ENCODE data around the gene DACH1. TPM values are rescaled to one million over a fixed set of nuclear protein-coding genes. Genes with fewer than 3 reads are reported as not detected.
A peak's percentile ranks its signal among the peaks of the same experiment; 100 is the strongest.

DACH1 gene
- total and polyA plus RNA-seq, 2 of the 8 experiments (the other 6 are each of a cell fraction or from before 2014, with no cell fraction given): 0.12 to 0.67 TPM

- Histone ChIP-seq H4K5ac (ENCODE audit: insufficient read length, low read depth, low read length) (no peak overlapping the region), H2BK120ac (replicated peaks; ENCODE audit: low read depth, low read length) (no peak overlapping the region), H3K23ac (ENCODE audit: insufficient read length) (no peak overlapping the region), H3K4me2 (ENCODE audit: insufficient read depth in 1 of 2, low read depth in 2 of 2, low read length in 2 of 2) (peak overlapping the region; percentile 40 to 69), H3K79me2 (ENCODE audit: control insufficient read depth in 1 of 2, insufficient read depth in 2 of 2, low read length in 2 of 2) (no peaks in the 10 kb centered on the region), H3K14ac (ENCODE audit: insufficient read length) (no peak overlapping the region), H3K27me3 (replicated peaks in 1 of 4; ENCODE audit: control insufficient read depth in 3 of 4, extremely low read depth in 1 of 4, insufficient read depth in 3 of 4, low read length in 3 of 4) (no peaks in the 10 kb centered on the region), H4K8ac (ENCODE audit: extremely low read depth, insufficient read depth, low read length) (no peak overlapping the region), H3K18ac (ENCODE audit: extremely low read depth, low read length) (no peak overlapping the region), H3K56ac (replicated peaks; ENCODE audit: insufficient read length, low read depth, low read length) (no peak overlapping the region), H3K23me2 (ENCODE audit: low read depth, low read length) (no peaks in the 10 kb centered on the region), H3K27ac (ENCODE audit: low read depth, low read length) (no peak overlapping the region), H2AK5ac (ENCODE audit: low read depth, low read length) (no peak overlapping the region), H3K9ac (replicated peaks in 1 of 4; ENCODE audit: extremely low read depth in 1 of 4, low read depth in 3 of 4, low read length in 3 of 4) (no peak overlapping the region), H2BK15ac (ENCODE audit: low read length) (no peak overlapping the region), H3K4me1 (replicated peaks in 1 of 4; ENCODE audit: control insufficient read depth in 3 of 4, insufficient read depth in 4 of 4, low read length in 3 of 4) (peaks cover 2 to 13% (median 9%) of the 10 kb centered on the region in 4 experiments; a peak in 5 of 7 replicates), H3K36me3 (ENCODE audit: control insufficient read depth in 2 of 4, insufficient read depth in 4 of 4, low read length in 3 of 4) (no peaks in the 10 kb centered on the region), H2BK12ac (ENCODE audit: low read depth, low read length) (peak overlapping the region; percentile 76; the same call in 1 of the 2 replicates), H3K9me3 (ENCODE audit: insufficient read depth in 2 of 2, low read depth in 1 of 2, low read length in 1 of 2) (0 out of 4 replicates have a peak, but pooled peaks cover 0 to under 1% of the 10 kb centered on the region in 2 experiments), H2BK20ac (ENCODE audit: low read length) (no peak overlapping the region), H3K4me3 (ENCODE audit: extremely low read depth in 1 of 4, insufficient read depth in 2 of 4, low read depth in 3 of 4, low read length in 4 of 4) (peak overlapping the region in 1 of 4 experiments; percentile 16; a peak in 1 of 8 replicates), H4K91ac (replicated peaks; ENCODE audit: insufficient read length, low read length) (no peak overlapping the region), H3K4ac (replicated peaks; ENCODE audit: insufficient read length, low read depth, low read length) (no peak overlapping the region), H4K20me1 (replicated peaks in 1 of 2; ENCODE audit: control insufficient read depth in 1 of 2, insufficient read depth in 2 of 2, low read length in 2 of 2) (no peaks in the 10 kb centered on the region), H2BK5ac (ENCODE audit: low read depth, low read length) (no peak overlapping the region; the same call in 1 of the 2 replicates), H3K79me1 (ENCODE audit: low read depth, low read length) (no peaks in the 10 kb centered on the region), H2AFZ (ENCODE audit: low read length) (peak overlapping the region; percentile 8; the same call in 1 of the 2 replicates)
- CTCF ChIA-PET (ENCODE audit: partially characterized antibody): interaction anchor here (0.7 to 1.5 kb wide), 10 partner anchors 9 to 560 kb away, joined by 3 to 6 read pairs (median 3); no protein-coding TSS in a partner anchor
- FAIRE-seq (peak; percentile 89), DNase-seq (ENCODE audit: low read depth in 1 of 2, low spot score in 2 of 2) (peak in 1 of 2 experiments; percentile 49)
- WGBS, 2 experiments (ENCODE audit: extremely low coverage in 1 of 2, insufficient coverage in 1 of 2, insufficient read length in 1 of 2, insufficient replicate concordance in 2 of 2, low coverage in 1 of 2, low lambda C conversion rate in 2 of 2, missing lambda C conversion rate in 1 of 2): 12% methylated on average over 5 of the region's 5 CpGs; no CpG with 5 or more reads in 1 of the 2 experiments
- POLR2A ChIA-PET (ENCODE audit: partially characterized antibody): interaction anchor here (1.2 to 2.5 kb wide), 3 partner anchors 10 to 191 kb away, joined by 3 to 5 read pairs (median 5); partner anchors contain the start of gene DACH1
- no peak for TF ChIP-seq GABPA (IDR thresholded peaks at IDR 0.05; ENCODE audit: borderline replicate concordance, insufficient read depth, low read length)
- TF ChIP-seq TCF12 (IDR thresholded peaks at IDR 0.05; ENCODE audit: low read depth, low read length): no peak
- TF ChIP-seq NANOG (IDR thresholded peaks at IDR 0.05; ENCODE audit: insufficient read depth, low read depth, low read length, poor library complexity, severe bottlenecking): peak; percentile 57
- TF ChIP-seq ZNF274 (IDR thresholded peaks at IDR 0.05; ENCODE audit: borderline replicate concordance, extremely low read depth, low read length): no peak
- TF ChIP-seq CHD1 (IDR thresholded peaks at IDR 0.05; ENCODE audit: low read depth, low read length): no peak
Observed at GRCh38 chr13:71877256-71877653, 10.3 kb upstream of the DACH1 start.

All from H1 (cell line).